A673 (cell line): ENCODE data around the gene CREBZF. TPM values are rescaled to one million over a fixed set of nuclear protein-coding genes. Genes with fewer than 3 reads are reported as not detected.
A peak's percentile ranks its signal among the peaks of the same experiment; 100 is the strongest.

ENCODE experiments used
- BruUV-seq: library from RNA; stranded (reverse); fragments of 400-500 nt; replicated peaks from 2 replicates; lab custom pipeline; 2021; lab: Mats Ljungman, UMichigan
- CTCF ChIA-PET: fragments of 300-600 bp; sonication (Branson Sonifier 250); formaldehyde crosslinking; loops from one replicate; lab custom pipeline; 2022; ENCODE audit warnings: antibody characterized with exemption; lab: Charles Lee
- POLR2A ChIA-PET: fragments of 300-600 bp; sonication (Branson Sonifier 250); formaldehyde crosslinking; loops from one replicate; lab custom pipeline; 2022; ENCODE audit warnings: antibody characterized with exemption; ENCODE audit not compliant: low non-redundant PET; lab: Charles Lee
- DNase-seq: peaks from one replicate; pipeline ENCODE4 v3.0.0-alpha.2; 2015; ENCODE audit warnings: low spot score
- H3K27ac ChIP-seq: fragments of 200-600 bp; sonication (generic); 2 replicates; pipeline ENCODE4 v1.5.1; 2016; ENCODE audit warnings: mixed run types, low read depth, mild to moderate bottlenecking, mixed read lengths, antibody characterized with exemption, low read length; ENCODE audit not compliant: poor library complexity, severe bottlenecking
- H3K27me3 ChIP-seq: fragments of 200-600 bp; sonication (generic); replicated peaks from 2 replicates; pipeline ENCODE4 v1.6.1; 2017; ENCODE audit warnings: mixed run types, low read depth, mild to moderate bottlenecking, mixed read lengths, antibody characterized with exemption, low read length; ENCODE audit not compliant: insufficient read depth, poor library complexity
- H3K36me3 ChIP-seq: fragments of 200-600 bp; sonication (generic); 2 replicates; pipeline ENCODE4 v1.6.1; 2016; ENCODE audit warnings: mixed run types, mild to moderate bottlenecking, mixed read lengths, antibody characterized with exemption, low read length; ENCODE audit not compliant: insufficient read depth, poor library complexity, severe bottlenecking
- H3K4me1 ChIP-seq: fragments of 200-600 bp; sonication (generic); 2 replicates; pipeline ENCODE4 v1.6.1; 2017; ENCODE audit warnings: mixed run types, mild to moderate bottlenecking, mixed read lengths, antibody characterized with exemption, low read length; ENCODE audit not compliant: insufficient read depth, poor library complexity, severe bottlenecking
- H3K4me3 ChIP-seq: fragments of 200-600 bp; sonication (generic); 2 replicates; pipeline ENCODE4 v1.5.1; 2016; ENCODE audit warnings: low read depth, mixed run types, mild to moderate bottlenecking, mixed read lengths, low read length; ENCODE audit not compliant: poor library complexity, severe bottlenecking
- H3K9me3 ChIP-seq: fragments of 200-600 bp; sonication (generic); 2 replicates; pipeline ENCODE4 v1.6.1; 2016; ENCODE audit warnings: mixed run types, low read depth, mild to moderate bottlenecking, mixed read lengths, antibody characterized with exemption, low read length; ENCODE audit not compliant: poor library complexity, severe bottlenecking
- EZH2 ChIP-seq: fragments of 200-600 bp; sonication (generic); IDR thresholded peaks from 2 replicates; pipeline ENCODE4 v1.6.1; 2017; ENCODE audit warnings: borderline replicate concordance, low read depth, mild to moderate bottlenecking, mixed read lengths, antibody characterized with exemption, low read length; ENCODE audit not compliant: poor library complexity, severe bottlenecking
- intact Hi-C: fragments of 100-400 bp; cut with micrococcal nuclease; formaldehyde crosslinking; loops from one replicate; pipeline ENCODE4 v1.10.0; 2022; ENCODE audit not compliant: unreplicated experiment
- total RNA-seq: library from RNA; stranded (reverse); gene quantifications from 2 replicates; pipeline ENCODE4 v1.2.3, GENCODE V29; 2021
- TF ChIP-seq, protein P1 (sequence below): fragments of 300-800, 200-600 bp; sonication (generic); conservative IDR thresholded peaks from 2 replicates; pipeline ENCODE4 v1.5.1; 2017; ENCODE audit warnings: low read depth, mild to moderate bottlenecking, antibody characterized with exemption, low read length, moderate library complexity, mixed read lengths

CREBZF gene
- total RNA-seq, 1 experiment from 2014 or later, result 76.6 TPM

GRCh38 chr11:85685820-85686459, 21.0 kb upstream of the CREBZF start, which contains the start of gene CCDC89:
TSS of gene CCDC89 (minus strand) at chr11:85686195. CDS start at chr11:85686130, 65 bp downstream.
- peak; percentile 79 for DNase-seq
- BruUV-seq, result no TSS peak
- Histone ChIP-seq H3K27me3 (peaks cover 11% of the 10 kb centered on the region), H3K4me1 (no peaks in the 10 kb centered on the region), H3K4me3 (peak within 1 kb of the TSS; percentile 36), H3K36me3 (no peaks in the 10 kb centered on the region), H3K9me3 (no peaks in the 10 kb centered on the region), H3K27ac (no peak within 1 kb of the TSS)
- ChIA-PET POLR2A (interaction anchor here (0.6 kb wide), 1 partner anchor 591 kb away, joined by 3 read pairs; no protein-coding TSS in a partner anchor), CTCF (no interaction called here)
- intact Hi-C loops, result no loop called here
- no peak for TF ChIP-seq EZH2
- TF ChIP-seq, protein P1, sequence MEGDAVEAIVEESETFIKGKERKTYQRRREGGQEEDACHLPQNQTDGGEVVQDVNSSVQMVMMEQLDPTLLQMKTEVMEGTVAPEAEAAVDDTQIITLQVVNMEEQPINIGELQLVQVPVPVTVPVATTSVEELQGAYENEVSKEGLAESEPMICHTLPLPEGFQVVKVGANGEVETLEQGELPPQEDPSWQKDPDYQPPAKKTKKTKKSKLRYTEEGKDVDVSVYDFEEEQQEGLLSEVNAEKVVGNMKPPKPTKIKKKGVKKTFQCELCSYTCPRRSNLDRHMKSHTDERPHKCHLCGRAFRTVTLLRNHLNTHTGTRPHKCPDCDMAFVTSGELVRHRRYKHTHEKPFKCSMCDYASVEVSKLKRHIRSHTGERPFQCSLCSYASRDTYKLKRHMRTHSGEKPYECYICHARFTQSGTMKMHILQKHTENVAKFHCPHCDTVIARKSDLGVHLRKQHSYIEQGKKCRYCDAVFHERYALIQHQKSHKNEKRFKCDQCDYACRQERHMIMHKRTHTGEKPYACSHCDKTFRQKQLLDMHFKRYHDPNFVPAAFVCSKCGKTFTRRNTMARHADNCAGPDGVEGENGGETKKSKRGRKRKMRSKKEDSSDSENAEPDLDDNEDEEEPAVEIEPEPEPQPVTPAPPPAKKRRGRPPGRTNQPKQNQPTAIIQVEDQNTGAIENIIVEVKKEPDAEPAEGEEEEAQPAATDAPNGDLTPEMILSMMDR, result no peak

DNA sequence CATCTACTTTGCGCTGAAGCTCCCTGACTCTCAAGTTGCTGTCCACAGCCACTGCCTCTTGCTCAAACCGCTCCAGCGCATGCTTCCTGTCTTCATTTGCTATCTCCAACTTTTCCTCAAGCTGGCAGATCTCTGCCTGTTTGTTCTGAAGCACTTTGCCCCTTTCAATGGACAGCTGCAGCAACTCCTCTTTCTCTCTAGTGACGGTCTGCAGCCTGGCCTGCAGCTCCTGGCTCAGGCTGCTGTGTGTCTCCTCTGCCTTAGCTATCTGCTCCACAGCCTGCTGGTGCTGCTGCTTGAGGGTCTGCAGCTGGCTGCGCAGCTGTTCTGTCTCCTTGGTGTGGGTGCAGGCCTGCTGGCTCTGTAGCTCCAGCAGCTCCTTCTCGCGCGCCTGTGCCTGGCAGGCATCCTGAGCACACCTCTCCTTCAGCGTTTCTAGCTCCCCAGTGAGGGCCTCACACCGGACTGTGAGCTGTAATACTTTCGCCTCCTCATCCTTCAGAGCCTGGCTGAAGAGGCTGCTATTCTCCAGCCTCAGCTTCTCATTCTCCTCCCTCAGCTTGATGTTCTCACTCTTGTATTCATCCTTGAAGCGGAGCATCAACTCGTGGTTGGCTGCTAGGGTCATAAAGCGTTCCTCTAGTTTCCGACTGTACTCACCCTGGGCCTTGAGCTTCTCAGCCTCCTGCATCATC, 20.3 kb upstream of the CREBZF start:
- ChIA-PET CTCF (no interaction called here), POLR2A (no interaction called here)
- Histone ChIP-seq H3K4me1 (no peaks in the 10 kb centered on the region), H3K9me3 (no peaks in the 10 kb centered on the region), H3K27me3 (peaks cover 13% of the 10 kb centered on the region), H3K36me3 (no peaks in the 10 kb centered on the region), H3K4me3 (peak overlapping the region; percentile 36), H3K27ac (no peak overlapping the region)
- TF ChIP-seq, protein P1, result no peak
- no peak for TF ChIP-seq EZH2
- BruUV-seq, result no TSS peak
- intact Hi-C loops, result no loop called here
- no peak for DNase-seq

DNA sequence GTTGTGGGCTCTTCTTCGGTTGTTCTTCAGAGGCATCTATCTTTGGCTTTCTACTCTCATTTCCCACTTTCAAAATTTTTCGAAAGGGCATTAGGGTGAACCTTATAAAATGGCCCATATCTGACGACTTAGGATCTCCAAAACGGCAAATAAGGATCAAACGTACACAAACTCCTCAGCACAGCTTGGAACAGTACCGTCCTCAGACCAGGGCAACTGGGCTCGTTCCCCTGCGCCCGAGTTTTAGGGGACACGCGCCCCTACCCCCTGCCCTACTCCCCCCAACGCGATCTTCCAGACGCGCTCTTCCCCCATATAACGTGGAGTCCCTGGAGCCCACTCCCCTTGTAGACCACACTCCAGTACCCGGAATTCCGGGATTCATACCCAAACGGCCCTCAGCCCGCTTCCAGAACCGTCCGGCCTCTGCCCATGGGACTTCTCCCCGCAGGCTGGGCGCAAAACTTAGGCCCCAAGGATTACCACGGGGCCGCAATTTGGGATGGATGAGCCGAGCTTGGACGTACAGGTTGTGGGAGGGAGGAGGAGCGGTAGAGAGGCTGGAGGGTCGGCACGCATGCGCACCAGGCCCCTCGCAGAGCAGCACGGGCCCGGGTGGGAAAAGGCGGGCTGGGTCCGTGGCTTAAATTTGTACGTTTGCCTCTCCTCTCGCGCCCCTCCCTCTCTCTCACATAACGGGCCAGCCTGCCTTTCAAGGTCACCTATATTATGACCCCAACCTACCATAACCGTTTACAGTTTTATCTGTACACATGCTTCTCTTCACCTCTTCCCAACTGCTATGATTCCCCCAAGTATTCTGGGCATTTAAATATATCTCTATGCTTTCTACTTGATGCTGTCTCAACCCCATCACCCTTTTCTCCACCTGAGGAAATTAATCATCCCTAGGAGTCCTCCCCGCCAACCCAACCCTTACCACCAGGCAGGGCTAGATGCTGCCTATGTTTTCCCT, 17.7 kb upstream of the CREBZF start:
- TF ChIP-seq EZH2, result no peak
- TF ChIP-seq, protein P1, result no peak
- Histone ChIP-seq H3K9me3 (no peaks in the 10 kb centered on the region), H3K27ac (no peak overlapping the region), H3K36me3 (no peaks in the 10 kb centered on the region), H3K4me1 (no peaks in the 10 kb centered on the region), H3K27me3 (peaks cover 17% of the 10 kb centered on the region), H3K4me3 (peak overlapping the region; percentile 45)
- no TSS peak for BruUV-seq
- POLR2A ChIA-PET, result no interaction called here
- DNase-seq, result peak; percentile 37
- intact Hi-C loops, result no loop called here
- CTCF ChIA-PET, result no interaction called here
